CD4-positive, alpha-beta T cell treated with Interleukin-12 subunit alpha and Interleukin-12 subunit beta, for 1 hour (primary cell): Measurements from ENCODE around the gene CDK15.
A peak's percentile ranks its signal among the peaks of the same experiment; 100 is the strongest.
"Not testable (repeated sequence)": the region's sequence is repeated elsewhere in the genome, so short reads cannot be mapped to it uniquely, and the experiment has no call there.

ENCODE experiments used
- DNase-seq: peaks from one replicate; pipeline ENCODE4 v3.0.0-alpha.2; 2020

The CDK15 gene

DNA sequence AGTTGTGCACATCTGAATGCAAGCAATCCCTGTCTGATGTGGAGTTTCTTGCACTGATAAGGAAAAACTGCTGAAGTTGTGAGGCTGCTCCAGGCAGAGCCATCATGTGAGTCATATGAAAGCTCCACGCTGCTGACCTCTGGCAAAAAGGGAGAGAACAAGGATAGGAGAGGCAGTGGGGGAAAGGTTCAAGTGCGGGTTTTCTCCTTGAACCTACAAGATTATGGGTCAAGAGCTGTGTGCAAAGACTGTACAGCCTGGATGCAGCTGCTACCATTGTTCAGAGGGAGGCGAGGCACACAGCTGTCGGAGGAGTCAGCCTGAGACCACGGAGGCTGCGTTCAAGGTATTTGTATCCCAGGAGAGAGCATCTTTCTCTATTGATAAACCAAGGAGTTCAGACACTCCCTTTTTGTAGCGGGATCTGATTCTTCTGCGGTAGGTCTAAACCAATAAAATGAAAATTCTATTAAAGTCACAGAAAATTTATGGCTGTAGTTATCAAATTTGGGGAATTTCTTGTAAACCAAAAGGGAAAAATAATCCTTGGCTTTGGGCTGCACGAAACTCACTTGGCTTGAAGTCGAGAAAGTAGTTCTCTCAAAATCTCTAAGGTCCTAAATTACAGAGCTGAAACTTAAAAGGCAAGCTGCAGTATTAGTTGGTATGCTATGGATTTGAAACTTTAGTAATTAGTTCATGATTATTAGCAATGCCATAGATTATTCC lies at the start of gene CDK15:
Gene CDK15 (plus strand): TSS at position 96 of the 729 bp plus-strand sequence. CDS start 128 bp downstream, at position 224.
- DNase-seq, result no peak

GRCh38 chr2:201758234-201758633 lies 48.1 kb upstream of the CDK15 start:
- DNase-seq, result no peak

GRCh38 chr2:201758873-201759272 lies 47.5 kb upstream of the CDK15 start:
- no peak for DNase-seq

GRCh38 chr2:201759567-201759966 lies 46.8 kb upstream of the CDK15 start:
- DNase-seq, result no peak

DNA sequence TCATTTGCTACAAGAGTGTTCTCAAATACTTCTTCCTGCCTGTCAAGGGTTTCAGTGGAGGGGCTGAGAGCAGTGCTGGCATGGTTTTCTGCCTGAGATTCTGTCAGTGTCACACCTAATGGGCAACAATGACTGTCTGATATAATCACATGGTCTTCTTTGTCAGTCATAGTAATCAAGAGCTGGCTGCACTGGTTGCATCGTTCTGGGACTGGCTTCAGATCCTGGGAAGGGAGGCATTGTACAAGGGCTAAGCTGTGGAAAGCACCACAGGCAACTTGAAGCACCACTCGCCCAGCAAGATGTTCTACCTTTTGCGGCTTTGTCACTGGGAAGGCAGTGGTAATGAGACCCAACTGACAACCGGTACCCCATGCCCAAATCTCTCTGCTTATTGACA lies 45.2 kb upstream of the CDK15 start:
- DNase-seq, result no peak

DNA sequence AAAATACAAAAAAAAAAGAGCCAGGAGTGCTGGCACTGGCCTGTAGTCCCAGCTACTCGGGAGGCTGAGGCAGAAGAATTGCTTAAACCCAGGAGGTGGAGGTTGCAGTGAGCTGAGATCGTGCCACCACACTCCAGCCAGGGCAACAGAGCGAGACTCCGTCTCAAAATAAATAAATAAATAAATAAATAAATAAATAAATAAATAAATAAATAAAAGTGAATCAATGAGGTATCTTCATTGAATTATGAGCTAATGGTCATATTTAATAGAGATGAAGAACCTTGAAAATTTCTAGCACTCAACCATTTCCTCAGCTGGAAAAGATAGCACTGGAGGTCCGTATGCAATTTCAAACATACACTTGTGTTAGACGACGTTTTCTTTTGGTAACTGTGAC lies 41.9 kb upstream of the CDK15 start:
- DNase-seq, result not testable (repeated sequence)

DNA sequence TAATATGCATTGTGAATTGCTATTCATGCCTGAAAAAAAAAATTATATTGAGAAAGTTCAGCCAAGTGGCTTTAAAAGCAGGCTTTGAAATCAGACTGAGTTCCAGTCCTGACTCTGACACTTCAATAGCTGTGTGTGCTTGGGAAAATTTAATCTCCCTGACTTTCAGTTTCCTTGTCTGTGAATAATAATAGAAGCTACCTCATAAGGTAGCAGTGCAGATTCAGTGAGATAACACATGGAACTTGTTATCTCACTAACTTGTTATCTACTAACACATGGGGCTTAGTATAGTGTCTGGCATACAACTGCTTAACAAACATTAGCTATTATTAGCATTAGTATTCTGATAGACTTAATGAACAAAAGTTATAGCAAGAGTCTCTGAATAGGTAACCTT lies 40.5 kb upstream of the CDK15 start:
- no peak for DNase-seq

- DNase-seq, result no peak
Observed at GRCh38 chr2:201768918-201769317, 37.4 kb upstream of the CDK15 start.

- no peak for DNase-seq
Observed at GRCh38 chr2:201769666-201770373, 36.5 kb upstream of the CDK15 start.

- DNase-seq, result no peak
Observed at GRCh38 chr2:201773990-201774389, 32.3 kb upstream of the CDK15 start.

DNA sequence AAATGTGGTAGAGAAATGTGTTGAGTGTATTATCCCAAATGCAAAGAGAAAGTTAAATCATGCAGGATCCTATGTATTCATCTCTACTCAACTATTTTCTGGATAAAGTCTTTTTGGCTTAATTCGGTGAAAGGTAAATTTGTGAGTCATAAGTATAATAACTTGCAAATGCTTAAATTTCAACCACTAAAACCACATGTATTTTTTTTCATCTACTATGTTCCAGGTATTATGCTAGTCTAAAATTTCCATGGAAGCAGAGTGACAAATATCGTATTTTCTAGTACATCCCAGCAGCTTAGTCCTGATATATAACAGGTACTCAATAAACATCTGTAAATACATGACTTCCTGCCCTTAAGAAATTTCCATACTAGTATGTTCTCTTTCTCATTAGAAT lies 31.8 kb upstream of the CDK15 start:
- DNase-seq, result no peak

DNA sequence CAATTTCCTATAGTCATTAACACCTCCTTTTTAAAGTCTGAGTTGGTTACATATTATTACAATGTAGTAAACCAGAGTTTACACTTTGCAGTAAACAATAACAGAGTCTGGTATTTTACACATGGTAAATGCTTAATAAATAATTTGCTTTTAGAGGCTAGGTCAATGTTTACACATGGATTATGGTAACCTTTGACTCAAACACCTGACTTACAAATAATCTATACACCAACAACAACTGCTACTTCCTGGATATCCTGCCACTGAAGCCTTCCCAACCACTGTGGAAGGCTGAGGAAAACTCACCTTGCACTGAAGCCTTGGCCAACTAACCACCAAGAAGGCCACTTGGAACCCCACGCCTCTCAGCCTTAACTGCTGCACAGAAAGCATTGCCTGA lies 31.0 kb upstream of the CDK15 start:
- DNase-seq, result no peak

DNA sequence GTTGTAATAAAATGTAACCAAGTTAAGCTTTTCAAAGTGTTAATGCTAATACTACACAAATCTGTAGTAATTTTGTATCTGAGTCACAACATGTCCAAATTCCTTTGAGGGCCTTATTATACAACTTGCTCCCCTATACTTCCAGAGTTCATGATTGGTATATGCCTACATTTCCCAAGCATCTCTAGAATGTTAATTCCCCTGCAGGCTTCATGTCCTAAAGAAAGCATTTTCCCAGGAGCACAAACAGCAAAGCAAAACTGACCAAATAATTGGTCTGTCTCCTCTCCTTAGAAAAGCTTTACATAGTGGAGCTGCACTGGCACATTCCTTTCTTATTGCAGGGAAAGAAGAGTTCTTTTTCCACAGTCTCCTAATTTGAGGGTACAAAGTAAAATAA lies 29.3 kb upstream of the CDK15 start:
- no peak for DNase-seq

- DNase-seq, result no peak
Observed at GRCh38 chr2:201777869-201778268, 28.5 kb upstream of the CDK15 start.

DNA sequence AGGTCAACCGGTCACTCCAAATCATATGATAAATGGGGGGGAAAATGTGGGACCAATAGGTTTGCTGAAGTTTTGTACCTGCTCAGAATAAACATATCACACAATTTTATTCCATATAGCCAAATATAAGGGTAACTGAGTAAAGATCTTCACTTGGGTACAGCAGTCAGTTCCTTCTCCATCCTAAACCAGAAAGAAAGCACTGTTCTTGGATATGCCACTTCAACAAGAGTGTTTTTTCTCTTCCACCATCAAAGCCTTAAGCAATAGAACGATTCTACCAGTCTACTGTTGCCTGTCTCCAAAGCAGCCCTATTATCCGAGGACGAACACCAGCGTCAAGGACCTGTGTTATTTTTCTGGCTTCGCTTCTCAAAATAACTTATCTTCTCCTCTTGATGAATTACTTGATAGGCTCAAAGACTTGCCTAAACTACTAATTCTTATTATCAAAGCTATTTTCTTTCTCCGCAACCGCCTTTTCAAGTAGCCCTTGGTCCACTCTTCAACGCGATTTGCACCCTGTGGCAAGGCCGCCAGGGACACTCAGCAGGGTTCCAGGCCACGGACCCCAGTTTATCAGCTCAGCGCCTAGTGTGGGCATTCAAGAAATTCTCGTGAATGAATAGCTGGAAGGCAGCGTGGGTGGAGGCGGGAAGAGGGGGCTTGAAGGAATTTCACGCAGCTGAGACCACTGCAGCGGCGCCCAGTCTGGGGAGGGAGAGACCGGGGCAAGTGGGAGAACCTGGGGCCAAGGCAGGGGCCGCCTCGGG lies 26.2 kb upstream of the CDK15 start:
- peak; percentile 2 for DNase-seq

DNA sequence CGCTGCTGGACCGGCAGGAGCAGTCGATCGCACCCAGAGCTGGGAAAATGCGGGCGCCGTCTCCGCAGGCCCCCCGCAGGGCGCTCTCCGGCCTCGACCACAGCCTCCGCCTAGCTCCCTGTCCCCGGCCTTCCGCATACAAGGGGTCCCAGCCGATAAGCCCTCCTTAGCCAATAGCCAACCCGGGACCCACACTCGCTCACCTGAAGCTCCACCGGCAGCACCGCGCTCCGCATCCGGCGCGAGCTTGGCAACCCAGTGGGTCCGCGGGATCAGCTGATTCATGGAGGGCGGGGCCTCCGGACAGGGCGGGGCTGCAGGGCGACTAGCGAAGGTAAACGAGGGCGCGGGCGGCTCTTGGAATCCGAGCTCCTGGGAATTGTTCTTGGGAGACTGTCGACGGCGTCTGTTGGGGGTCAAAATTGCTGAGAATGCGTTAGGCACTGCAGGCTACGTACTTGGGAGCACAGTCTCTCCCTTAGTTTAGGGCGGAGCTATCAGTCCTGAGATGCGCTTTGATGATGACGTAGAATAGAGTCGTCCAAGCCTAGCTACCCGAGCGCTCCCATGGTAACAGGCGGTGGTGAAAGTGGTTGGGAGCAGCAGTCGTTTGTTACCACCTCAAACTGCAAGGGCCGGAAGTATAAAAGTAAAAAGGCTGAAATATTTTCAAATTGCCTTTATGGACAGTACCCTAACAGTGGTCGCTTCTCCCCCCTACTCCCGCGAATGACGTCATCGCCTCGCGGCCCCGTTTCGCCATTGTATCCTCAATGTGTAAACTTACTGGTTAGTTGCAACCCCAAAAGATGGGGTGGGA lies 25.5 kb upstream of the CDK15 start, which contains the start of gene ALS2:
Gene ALS2 (minus strand): TSS at position 260 of the 820 bp plus-strand sequence. CDS start 12,048 bp downstream, outside the sequence.
- peak; percentile 92 for DNase-seq

- peak; percentile 9 for DNase-seq
Observed at GRCh38 chr2:201781557-201782051, 24.7 kb upstream of the CDK15 start.

DNA sequence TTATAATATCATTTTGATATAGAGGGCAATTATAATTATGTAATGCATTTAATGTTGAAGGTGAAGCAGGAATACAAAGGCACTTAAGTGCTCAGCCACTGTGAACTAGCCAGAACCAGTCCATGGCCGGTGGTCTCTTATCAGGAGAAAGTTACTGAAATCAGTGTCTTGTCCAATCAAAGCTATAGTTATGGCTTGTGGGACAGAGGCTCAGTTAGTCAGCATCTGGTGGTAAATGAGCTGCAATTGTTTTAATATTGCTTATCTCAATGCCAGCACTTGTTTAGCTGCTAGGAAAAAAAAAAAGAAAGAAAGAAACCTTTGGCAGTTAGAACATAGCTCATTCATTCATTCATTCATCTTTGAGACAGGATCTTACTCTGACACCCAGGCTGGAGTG lies 21.8 kb upstream of the CDK15 start:
- DNase-seq, result no peak

- no peak for DNase-seq
Observed at GRCh38 chr2:201785135-201785534, 21.2 kb upstream of the CDK15 start.

DNA sequence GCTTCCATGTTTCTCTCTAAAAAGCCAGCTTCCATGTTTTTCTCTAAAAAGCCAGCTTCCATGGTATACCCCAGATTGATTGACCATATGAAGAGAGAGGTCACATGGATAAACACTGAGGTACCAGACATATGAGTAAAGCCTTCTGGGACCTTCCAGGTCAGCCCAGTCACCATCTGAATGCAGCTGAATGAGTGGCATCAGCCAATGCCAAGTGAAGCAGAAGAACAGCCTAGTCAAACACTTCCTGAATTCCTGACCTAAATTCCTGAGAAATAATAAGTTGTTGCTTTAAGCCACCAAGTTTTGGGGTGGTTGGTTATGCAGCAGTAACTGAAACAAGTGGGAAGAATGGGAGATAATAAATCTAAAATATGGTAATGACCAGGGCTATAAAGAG lies 19.9 kb upstream of the CDK15 start:
- DNase-seq, result no peak

GRCh38 chr2:201788371-201788770 lies 18.0 kb upstream of the CDK15 start:
- no peak for DNase-seq

GRCh38 chr2:201789395-201789794 lies 16.9 kb upstream of the CDK15 start:
- no peak for DNase-seq

DNA sequence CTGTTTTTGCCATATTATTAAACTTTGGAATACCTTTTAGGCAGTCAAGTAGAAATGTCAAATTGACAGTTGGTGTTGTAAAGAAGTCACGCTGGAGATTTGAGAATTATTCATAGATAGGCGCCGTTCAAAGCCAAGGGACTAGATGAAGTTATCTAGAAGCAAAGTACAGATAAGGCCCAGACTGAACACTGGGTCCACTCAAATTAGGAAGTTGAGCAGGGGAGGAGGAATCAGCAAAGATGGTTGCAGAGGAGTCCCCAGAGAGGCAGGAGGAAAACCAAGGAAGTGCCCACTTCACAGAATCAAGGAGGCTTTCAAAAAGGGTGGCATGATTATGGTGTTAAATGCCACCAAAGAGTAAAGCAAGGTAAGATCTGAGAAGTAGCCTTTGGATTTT lies 16.0 kb upstream of the CDK15 start:
- no peak for DNase-seq
